Measurements from ENCODE around the gene ACTN4.

GRCh38 chr19:38684078-38684861 lies 36.8 kb downstream of the ACTN4 start:
- TF ChIP-seq CTCF (conservative IDR thresholded peaks at IDR 0.05) (no peak), ZFX (IDR thresholded peaks at IDR 0.05) (no peak)

Measured in C4-2B (cell line).